Bronchial epithelial cell (primary cell): ENCODE data around the gene SMURF2. TPM values are rescaled to one million over a fixed set of nuclear protein-coding genes. Genes with fewer than 3 reads are reported as not detected.
A peak's percentile ranks its signal among the peaks of the same experiment; 100 is the strongest.

Experiments used
- DNase-seq: peaks from one replicate; pipeline ENCODE4 v3.0.0-alpha.2; 2010; ENCODE audit warnings: low read depth
- FAIRE-seq: peaks from 2 replicates; lab custom pipeline; 2011; peaks lifted over from hg19 to GRCh38; lab: Jason Lieb, UNC
- H3K27me3 ChIP-seq: 2 replicates; pipeline ENCODE4 v1.5.1; 2011; ENCODE audit warnings: low read length; ENCODE audit not compliant: control insufficient read depth, insufficient read depth
- H3K36me3 ChIP-seq: 2 replicates; pipeline ENCODE4 v1.5.1; 2011; ENCODE audit warnings: low read length; ENCODE audit not compliant: control insufficient read depth, insufficient read depth
- H3K4me3 ChIP-seq: 2 replicates; pipeline ENCODE4 v1.5.1; 2011; ENCODE audit warnings: mild to moderate bottlenecking, low read depth, low read length, control low read depth
- total RNA-seq: library from RNA; depleted of rRNA; stranded (reverse); fragments of >200 nt; gene quantifications from 2 replicates; pipeline ENCODE4 v1.2.1, GENCODE V29; 2014
- TF ChIP-seq, protein P1 (sequence below): IDR thresholded peaks from 2 replicates; pipeline ENCODE4 v1.5.1; 2011; ENCODE audit warnings: mild to moderate bottlenecking, moderate library complexity, low read length, control low read depth, inconsistent platforms; ENCODE audit not compliant: insufficient read depth, severe bottlenecking

SMURF2 gene
- total RNA-seq, 1 donor from 2014 or later: 52.4 TPM

DNA sequence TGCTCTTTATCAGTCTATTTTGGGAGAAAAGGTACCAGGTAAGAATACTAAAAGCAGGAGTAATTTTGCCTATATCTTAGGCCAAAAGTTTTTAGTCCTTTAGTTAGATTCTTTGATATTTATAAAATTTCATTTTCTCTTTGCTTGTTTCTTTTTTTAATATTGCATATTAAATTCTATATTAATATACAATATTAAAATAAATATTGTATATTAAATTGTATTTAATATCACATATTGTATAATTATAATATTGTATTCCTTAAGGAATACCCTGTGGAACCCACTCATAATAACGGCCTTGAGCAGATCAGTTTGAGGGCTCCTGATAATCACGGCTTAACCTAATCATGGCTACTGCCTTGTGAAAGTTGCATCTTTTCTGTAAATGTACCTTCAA lies 153.4 kb downstream of the SMURF2 start:
- FAIRE-seq (no peak), DNase-seq (no peak)
- H3K36me3 ChIP-seq: peaks cover 12% of the 10 kb centered on the region
- H3K27me3 ChIP-seq: no peaks in the 10 kb centered on the region
- TF ChIP-seq, protein P1, sequence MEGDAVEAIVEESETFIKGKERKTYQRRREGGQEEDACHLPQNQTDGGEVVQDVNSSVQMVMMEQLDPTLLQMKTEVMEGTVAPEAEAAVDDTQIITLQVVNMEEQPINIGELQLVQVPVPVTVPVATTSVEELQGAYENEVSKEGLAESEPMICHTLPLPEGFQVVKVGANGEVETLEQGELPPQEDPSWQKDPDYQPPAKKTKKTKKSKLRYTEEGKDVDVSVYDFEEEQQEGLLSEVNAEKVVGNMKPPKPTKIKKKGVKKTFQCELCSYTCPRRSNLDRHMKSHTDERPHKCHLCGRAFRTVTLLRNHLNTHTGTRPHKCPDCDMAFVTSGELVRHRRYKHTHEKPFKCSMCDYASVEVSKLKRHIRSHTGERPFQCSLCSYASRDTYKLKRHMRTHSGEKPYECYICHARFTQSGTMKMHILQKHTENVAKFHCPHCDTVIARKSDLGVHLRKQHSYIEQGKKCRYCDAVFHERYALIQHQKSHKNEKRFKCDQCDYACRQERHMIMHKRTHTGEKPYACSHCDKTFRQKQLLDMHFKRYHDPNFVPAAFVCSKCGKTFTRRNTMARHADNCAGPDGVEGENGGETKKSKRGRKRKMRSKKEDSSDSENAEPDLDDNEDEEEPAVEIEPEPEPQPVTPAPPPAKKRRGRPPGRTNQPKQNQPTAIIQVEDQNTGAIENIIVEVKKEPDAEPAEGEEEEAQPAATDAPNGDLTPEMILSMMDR: no peak
- H3K4me3 ChIP-seq: no peak overlapping the region

DNA sequence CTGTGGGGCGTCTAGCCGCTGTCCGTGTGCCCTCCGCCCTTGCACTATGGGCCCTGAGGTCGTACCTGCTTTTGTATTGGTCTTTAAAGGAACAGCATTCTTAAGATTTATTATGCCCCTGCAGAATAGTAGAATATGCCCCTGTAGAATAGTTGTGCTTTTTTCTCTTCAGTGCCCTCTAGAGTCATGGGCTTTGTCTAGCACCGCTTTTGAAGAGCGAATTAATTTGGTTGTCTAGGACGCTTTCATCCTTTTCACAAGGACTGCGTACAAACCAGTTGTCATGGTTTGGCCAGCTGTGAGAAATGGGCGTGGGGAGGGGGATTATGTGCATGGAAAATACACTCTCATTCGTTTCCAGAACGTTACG lies 154.7 kb downstream of the SMURF2 start:
- DNase-seq (peak; percentile 69), FAIRE-seq (no peak)
- Histone ChIP-seq H3K36me3 (peaks cover 20% of the 10 kb centered on the region), H3K4me3 (peak overlapping the region; percentile 61), H3K27me3 (no peaks in the 10 kb centered on the region)
- TF ChIP-seq, protein P1: peak; percentile 40

DNA sequence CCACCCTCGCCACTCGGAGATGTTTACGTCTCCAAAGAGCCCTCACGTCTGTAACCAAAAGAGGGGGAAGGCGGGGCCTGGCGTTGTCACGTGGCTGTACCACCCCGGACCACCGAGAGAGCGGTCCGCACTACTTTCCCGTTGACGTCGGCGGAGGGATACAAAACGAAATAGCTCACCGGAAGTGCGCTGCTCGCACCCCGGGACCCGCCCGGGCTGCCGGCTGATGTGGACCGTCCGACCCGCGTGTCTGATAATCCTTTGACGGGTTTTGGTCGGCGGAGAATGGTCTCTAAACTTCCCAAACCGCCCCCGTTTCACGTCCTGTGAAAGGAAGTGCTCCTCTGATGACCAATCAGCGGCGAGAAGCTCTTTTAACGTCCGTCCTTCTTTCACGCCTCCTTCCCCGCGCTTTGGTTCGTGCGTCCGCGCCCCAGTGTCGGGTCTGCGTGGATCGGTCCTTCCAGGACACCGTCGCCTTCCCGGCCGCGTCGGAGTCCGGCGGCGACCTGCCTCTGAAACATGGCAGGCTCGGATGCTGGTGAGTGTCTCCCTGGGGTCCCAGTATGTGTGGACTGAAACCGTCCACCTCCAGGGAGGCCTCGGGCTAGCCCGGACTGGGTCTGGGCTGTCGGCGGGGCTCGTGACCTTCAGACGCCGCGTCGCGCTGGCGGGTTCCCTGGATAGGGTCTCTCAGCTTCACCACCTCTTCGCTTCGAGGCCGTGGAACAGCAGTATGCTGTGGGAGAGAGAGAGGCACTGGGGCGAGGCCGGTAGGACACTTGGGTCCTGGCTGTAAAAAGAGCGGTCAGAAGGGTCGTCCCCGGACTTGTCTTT lies 155.3 kb downstream of the SMURF2 start, which contains the start of gene CEP95:
TSS of gene CEP95 (plus strand) at position 402 of the 837 bp plus-strand sequence. CDS start at position 523, 121 bp downstream.
- no peaks in the 10 kb centered on the region for H3K27me3 ChIP-seq
- no peak for FAIRE-seq
- peaks cover 22% of the 10 kb centered on the region for H3K36me3 ChIP-seq
- peak within 1 kb of the TSS; percentile 61 for H3K4me3 ChIP-seq
- peak; percentile 96 for DNase-seq
- TF ChIP-seq, protein P1: no peak

DNA sequence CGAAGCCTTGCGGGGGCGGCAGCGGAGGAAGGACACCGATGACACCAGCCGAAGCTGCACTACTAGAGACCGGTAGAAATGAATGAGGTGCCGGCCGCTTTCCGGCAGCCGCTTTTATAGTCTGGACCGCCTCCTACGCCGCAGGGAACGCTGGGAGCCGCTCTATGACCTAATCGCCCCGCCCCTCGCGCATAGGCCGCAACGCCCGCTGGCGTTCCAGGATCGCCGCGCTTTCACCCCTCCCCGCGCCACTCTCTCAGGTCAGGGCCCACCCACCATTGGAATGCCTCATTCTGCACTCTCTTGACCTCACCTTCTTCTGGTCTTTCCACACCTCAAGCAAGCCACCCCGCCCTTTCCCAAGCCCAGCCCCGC lies 155.9 kb downstream of the SMURF2 start, which contains the start of gene DDX5:
TSS of gene DDX5 (minus strand) at position 89 of the 375 bp plus-strand sequence. CDS start 170 bp downstream, outside the sequence.
- peak within 1 kb of the TSS; percentile 61 for H3K4me3 ChIP-seq
- H3K36me3 ChIP-seq: peaks cover 27% of the 10 kb centered on the region
- TF ChIP-seq, protein P1: no peak
- no peak for FAIRE-seq
- DNase-seq: no peak
- H3K27me3 ChIP-seq: no peaks in the 10 kb centered on the region

DNA sequence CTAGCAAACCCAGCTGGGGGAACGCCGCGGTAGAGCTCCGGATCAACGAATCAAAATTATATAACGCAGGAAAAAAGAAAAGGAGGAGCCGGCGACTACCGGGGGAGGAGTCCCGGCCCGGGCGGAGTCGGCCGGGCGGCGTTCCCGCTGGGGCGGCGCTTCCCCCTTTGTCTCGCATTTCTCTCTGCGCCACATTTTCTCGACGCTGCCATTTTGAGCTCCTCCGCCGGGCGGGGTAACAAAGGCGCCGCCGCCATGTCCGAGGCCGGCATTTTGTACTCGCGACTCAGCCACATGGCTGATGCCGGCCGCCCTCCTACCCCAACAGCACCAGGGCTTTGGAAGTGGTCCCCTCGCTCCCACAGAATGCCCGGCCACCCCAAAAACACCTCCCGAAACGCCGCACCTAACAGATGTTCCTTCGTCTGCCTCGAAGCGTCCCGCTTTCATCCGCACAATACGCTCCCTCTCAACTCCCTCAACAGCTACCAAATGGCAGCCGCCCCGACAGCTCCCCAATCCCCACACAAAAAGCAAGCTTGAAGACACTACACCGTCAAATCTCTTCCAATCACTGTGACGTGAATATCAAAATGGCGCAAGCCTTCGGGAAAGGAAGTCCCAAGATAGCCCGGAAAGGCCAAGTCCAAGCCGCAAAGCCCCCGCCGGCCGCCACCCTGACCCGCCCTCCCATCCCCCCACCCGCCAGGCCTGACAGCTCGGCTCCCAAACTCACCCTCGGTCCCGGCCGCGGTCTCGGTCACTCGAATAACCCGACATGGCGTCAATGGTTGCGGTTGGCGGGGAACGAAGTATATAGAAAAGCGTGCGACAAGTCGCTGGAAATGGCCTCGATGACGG lies 156.5 kb downstream of the SMURF2 start:
- H3K27me3 ChIP-seq: no peaks in the 10 kb centered on the region
- TF ChIP-seq, protein P1: no peak
- FAIRE-seq (no peak), DNase-seq (peak; percentile 59)
- peak overlapping the region; percentile 61 for H3K4me3 ChIP-seq
- H3K36me3 ChIP-seq: peaks cover 30% of the 10 kb centered on the region
